Spleen (tissue), 11 donors: ENCODE results near the gene ZNRF3. TPM values are rescaled to one million over a fixed set of nuclear protein-coding genes. Genes with fewer than 3 reads are reported as not detected.

ENCODE experiments used
- DNase-seq: peaks from one replicate; pipeline ENCODE4 v3.0.0-alpha.2; 2020
- H3K27ac ChIP-seq, 8 donors: fragments of 200-600 bp; sonication (generic) in 7 of 8; 1 replicate in 4 of 8; 2 replicates in 4 of 8; pipeline versions ENCODE4 v1.5.0 to v1.8.0; 2016 to 2021; ENCODE audit warnings: inconsistent platforms in 4 of 8, mild to moderate bottlenecking in 4 of 8, moderate library complexity in 1 of 8
- H3K27me3 ChIP-seq, 7 donors: fragments of 200-600 bp; sonication (generic) in 6 of 7; replicated peaks in 1 of 7; 1 replicate in 4 of 7; 2 replicates in 3 of 7; pipeline versions ENCODE4 v1.5.0 to v1.8.0; 2016 to 2021; ENCODE audit warnings: inconsistent platforms in 3 of 7, mild to moderate bottlenecking in 1 of 7
- H3K36me3 ChIP-seq, 6 donors: fragments of 200-600 bp; sonication (generic) in 5 of 6; 1 replicate in 4 of 6; 2 replicates in 2 of 6; pipeline versions ENCODE4 v1.5.0 to v1.8.0; 2016 to 2021; ENCODE audit warnings: inconsistent platforms in 2 of 6
- H3K4me1 ChIP-seq, 6 donors: fragments of 200-600 bp; sonication (generic) in 5 of 6; 1 replicate in 3 of 6; 2 replicates in 3 of 6; pipeline versions ENCODE4 v1.5.0 to v1.8.0; 2016 to 2021; ENCODE audit warnings: inconsistent platforms in 3 of 6
- H3K4me3 ChIP-seq, 8 donors: fragments of 200-600 bp; sonication (generic) in 7 of 8; 1 replicate in 4 of 8; 2 replicates in 4 of 8; pipeline versions ENCODE4 v1.5.0 to v1.8.0; 2016 to 2021; ENCODE audit warnings: inconsistent platforms in 4 of 8, mild to moderate bottlenecking in 4 of 8, moderate library complexity in 2 of 8
- H3K9me3 ChIP-seq, 8 donors: fragments of 200-600 bp; sonication (generic) in 7 of 8; 1 replicate in 4 of 8; 2 replicates in 4 of 8; pipeline versions ENCODE4 v1.5.0 to v1.8.0; 2016 to 2021; ENCODE audit warnings: inconsistent platforms in 4 of 8
- CTCF ChIP-seq, 11 experiments: fragments of 200-600 bp in 7 of 11; fragments of 450-650 bp in 4 of 11; sonication (generic) in 4 of 11; IDR thresholded peaks in 8 of 11; conservative IDR thresholded peaks in 3 of 11; 1 replicate in 7 of 11; 2 replicates in 4 of 11; pipeline versions ENCODE4 v1.4.0 to v1.8.0; 2016 to 2021; ENCODE audit warnings: antibody characterized with exemption in 11 of 11, inconsistent platforms in 4 of 11, mild to moderate bottlenecking in 1 of 11
- POLR2A ChIP-seq, 3 donors: fragments of 450-650 bp; IDR thresholded peaks; one replicate each; pipeline ENCODE4 v1.5.1; 2017; ENCODE audit warnings: antibody characterized with exemption in 3 of 3, mild to moderate bottlenecking in 1 of 3
- POLR2AphosphoS5 ChIP-seq, 3 donors: sonication (generic); formaldehyde crosslinking; IDR thresholded peaks; one replicate each; pipeline ENCODE4 v1.5.1; 2017; ENCODE audit warnings: antibody characterized with exemption in 3 of 3
- WGBS, 5 donors: extraction: QIAGEN DNeasy Blood & Tissue Kit in 3 of 5; methylation state at CpG; one replicate each; pipeline versions ENCODE4 v1.1.5 to v1.1.7; 2013 to 2018; 5-methylcytosine and 5-hydroxymethylcytosine counted together
- intact Hi-C: fragments of 100-400 bp; cut with DNase I; formaldehyde crosslinking; loops from one replicate; pipeline ENCODE4 v1.15.0; 2023; ENCODE audit warnings: low total_unique reads
- polyA plus RNA-seq, 3 donors: library from polyadenylated mRNA; stranded (reverse); fragments of 200-250 nt; gene quantifications; one replicate each; pipeline ENCODE4 v1.2.1, GENCODE V29; 2013
- total RNA-seq, 7 donors: library from RNA; depleted of rRNA in 3 of 7; stranded (reverse); fragments of >200 nt in 3 of 7; fragmentation: NEBNext Ultra II Directional in 4 of 7; extraction: Animal tissue kit (Norgen Biotek cat#: 25700) in 4 of 7; gene quantifications; one replicate each; pipeline versions ENCODE4 v1.1.0 to v1.2.1, GENCODE V29; 2016 to 2021
- donor health status: healthy with polysubstance abuse.
- donor health status: DM: no; HTN: no; CAD: no; lungs with moderate emphysema.
- donor health status: DM: no; HTN: no; CAD: no.
- donor health status: Bipolar disorder and iron deficiency.
- donor health status: healthy.
- donor health status: DM: no; HTN: no; CAD: no.
- donor health status: DM: yes; HTN: yes; CAD: no.

ZNRF3 gene
- total and polyA plus RNA-seq, 10 donors = 0.15 to 4.5 (median 2.6) TPM

GRCh38 chr22:29043906-29044575 is 160.7 kb downstream of the ZNRF3 start:
- DNase-seq = no peak
- TF ChIP-seq POLR2AphosphoS5 (IDR thresholded peaks at IDR 0.05) (no peak), POLR2A (IDR thresholded peaks at IDR 0.05) (no peak), CTCF (IDR thresholded peaks at IDR 0.05 in 8 of 11, conservative IDR thresholded peaks at IDR 0.05 in 3 of 11) (no peak)
- peaks cover 0 to 48% (median 11%) of the 10 kb centered on the region in 6 donors for H3K36me3 ChIP-seq
- H3K27me3 ChIP-seq = peaks cover 0 to 4% (median 0%) of the 10 kb centered on the region in 7 donors
- intact Hi-C loops = loop anchor here (5.0 kb wide), 1 partner anchor 442 kb away; no protein-coding TSS in a partner anchor
- peaks cover 0 to 13% (median 8%) of the 10 kb centered on the region in 6 donors for H3K4me1 ChIP-seq
- 83 to 97% (median 96%) methylated on average over 7 of the region's 7 CpGs for WGBS, 5 donors
- no peaks in the 10 kb centered on the region for H3K9me3 ChIP-seq
- H3K4me3 ChIP-seq = no peak overlapping the region
- H3K27ac ChIP-seq = no peak overlapping the region

DNA sequence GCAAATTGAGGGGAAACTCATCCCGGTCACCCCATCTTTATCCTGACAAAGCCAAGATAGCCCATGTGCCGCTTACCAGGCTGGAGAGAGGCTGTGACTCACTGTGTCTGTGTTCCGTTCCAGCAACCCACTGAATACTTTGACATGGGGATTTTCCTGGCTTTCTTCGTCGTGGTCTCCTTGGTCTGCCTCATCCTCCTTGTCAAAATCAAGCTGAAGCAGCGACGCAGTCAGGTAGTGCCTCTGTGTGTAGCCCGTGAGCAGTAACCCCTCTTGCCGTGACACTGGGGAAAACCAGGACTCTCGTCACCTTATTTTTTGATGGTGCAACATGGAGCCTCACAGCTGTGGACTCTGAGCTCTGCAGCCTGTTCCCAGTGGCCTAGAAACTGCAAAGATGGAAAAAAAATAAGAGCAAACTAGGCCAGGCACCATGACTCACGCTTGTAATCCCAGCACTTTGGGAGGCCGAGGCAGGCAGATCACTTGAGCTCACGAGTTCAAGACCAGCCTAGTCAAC is 161.3 kb downstream of the ZNRF3 start:
- intact Hi-C loops = loop anchor here (5.0 kb wide), 1 partner anchor 442 kb away; no protein-coding TSS in a partner anchor

DNA sequence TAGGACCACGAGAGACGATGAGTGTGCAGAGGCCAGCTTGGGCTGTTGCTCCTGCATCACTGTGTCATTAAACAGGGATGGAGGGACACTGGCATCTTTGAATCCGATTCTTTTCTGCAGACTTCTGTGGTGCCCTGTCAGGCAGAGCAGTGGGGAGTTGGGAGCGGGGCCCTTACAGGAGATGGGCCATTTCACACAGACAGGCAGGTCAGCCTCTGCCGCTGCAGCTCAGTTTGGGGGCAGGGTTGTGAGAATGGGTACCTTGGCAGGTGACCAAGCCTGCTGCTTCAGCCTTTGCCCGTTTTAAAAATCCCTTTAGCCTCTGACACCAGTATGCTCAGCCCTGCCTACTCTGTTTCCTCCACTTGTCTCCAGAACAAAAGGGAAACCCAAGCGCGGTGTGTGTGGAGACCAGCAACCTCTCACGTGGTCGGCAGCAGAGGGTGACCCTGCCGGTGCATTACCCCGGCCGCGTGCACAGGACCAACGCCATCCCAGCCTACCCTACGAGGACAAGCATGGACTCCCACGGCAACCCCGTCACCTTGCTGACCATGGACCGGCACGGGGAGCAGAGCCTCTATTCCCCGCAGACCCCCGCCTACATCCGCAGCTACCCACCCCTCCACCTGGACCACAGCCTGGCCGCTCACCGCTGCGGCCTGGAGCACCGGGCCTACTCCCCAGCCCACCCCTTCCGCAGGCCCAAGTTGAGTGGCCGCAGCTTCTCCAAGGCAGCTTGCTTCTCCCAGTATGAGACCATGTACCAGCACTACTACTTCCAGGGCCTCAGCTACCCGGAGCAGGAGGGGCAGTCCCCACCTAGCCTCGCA is 165.7 kb downstream of the ZNRF3 start:
- Histone ChIP-seq H3K27ac (no peak overlapping the region), H3K4me3 (no peak overlapping the region), H3K27me3 (no peaks in the 10 kb centered on the region), H3K4me1 (no peaks in the 10 kb centered on the region), H3K9me3 (no peaks in the 10 kb centered on the region), H3K36me3 (peaks cover 0 to 68% (median 19%) of the 10 kb centered on the region in 6 donors)
- no peak for TF ChIP-seq POLR2AphosphoS5 (IDR thresholded peaks at IDR 0.05)
- no peak for TF ChIP-seq CTCF (IDR thresholded peaks at IDR 0.05 in 8 of 11, conservative IDR thresholded peaks at IDR 0.05 in 3 of 11)
- no peak for TF ChIP-seq POLR2A (IDR thresholded peaks at IDR 0.05)
- no peak for DNase-seq
- intact Hi-C loops = no loop called here
- WGBS, 5 donors = 86 to 97% (median 95%) methylated on average over 20 to 31 of the region's 31 CpGs

More for the DNA sequence above, 161.3 kb downstream of the ZNRF3 start:
- WGBS, 5 donors = 81 to 95% (median 92%) methylated on average over 13 of the region's 13 CpGs
- Histone ChIP-seq H3K36me3 (peaks cover 0 to 55% (median 14%) of the 10 kb centered on the region in 6 donors), H3K9me3 (no peaks in the 10 kb centered on the region), H3K4me3 (no peak overlapping the region), H3K27ac (no peak overlapping the region), H3K4me1 (peaks cover 0 to 11% (median 7%) of the 10 kb centered on the region in 6 donors), H3K27me3 (peaks cover 0 to 4% (median 0%) of the 10 kb centered on the region in 7 donors)
- TF ChIP-seq POLR2A (IDR thresholded peaks at IDR 0.05) = no peak
- TF ChIP-seq CTCF (IDR thresholded peaks at IDR 0.05 in 8 of 11, conservative IDR thresholded peaks at IDR 0.05 in 3 of 11) = no peak
- no peak for TF ChIP-seq POLR2AphosphoS5 (IDR thresholded peaks at IDR 0.05)
- no peak for DNase-seq
